GM18511 (cell line): Measurements from ENCODE around the gene TNPO3.

Experiments used
- ATAC-seq: cut with Tn5 transposase; IDR thresholded peaks from one replicate; pipeline ENCODE4 v1.9.1; 2021; ENCODE audit warnings: mild to moderate bottlenecking, moderate library complexity; ENCODE audit not compliant: unreplicated experiment

The TNPO3 gene

GRCh38 chr7:129054438-129055293 is at the start of gene TNPO3:
TNPO3 (minus strand) TSS chr7:129055111; CDS start chr7:129054770, 341 bp downstream.
- peak; percentile 88 for ATAC-seq

GRCh38 chr7:129103561-129104324 is 48.8 kb upstream of the TNPO3 start:
- ATAC-seq: no peak

- ATAC-seq: no peak
Observed at GRCh38 chr7:129101746-129102145, 46.8 kb upstream of the TNPO3 start.

GRCh38 chr7:129100827-129101166 is 45.9 kb upstream of the TNPO3 start:
- no peak for ATAC-seq

- ATAC-seq: no peak
Observed at GRCh38 chr7:129098409-129099084, 43.6 kb upstream of the TNPO3 start.

GRCh38 chr7:129095258-129095657 is 40.3 kb upstream of the TNPO3 start:
- ATAC-seq: peak; percentile 82

GRCh38 chr7:129094501-129094900 is 39.6 kb upstream of the TNPO3 start:
- ATAC-seq: no peak

GRCh38 chr7:129093867-129094456 is 39.1 kb upstream of the TNPO3 start:
- no peak for ATAC-seq

GRCh38 chr7:129091484-129092002 is 36.6 kb upstream of the TNPO3 start:
- no peak for ATAC-seq

- ATAC-seq: no peak
Observed at GRCh38 chr7:129090300-129090907, 35.5 kb upstream of the TNPO3 start.

- ATAC-seq: peak; percentile 84
Observed at GRCh38 chr7:129089521-129090212, 34.8 kb upstream of the TNPO3 start.

- ATAC-seq: no peak
Observed at GRCh38 chr7:129084801-129085551, 30.1 kb upstream of the TNPO3 start.

- ATAC-seq: no peak
Observed at GRCh38 chr7:129083525-129083924, 28.6 kb upstream of the TNPO3 start.

GRCh38 chr7:129078455-129078854 is 23.5 kb upstream of the TNPO3 start:
- no peak for ATAC-seq

- ATAC-seq: no peak
Observed at GRCh38 chr7:129076886-129077285, 22.0 kb upstream of the TNPO3 start.

GRCh38 chr7:129074994-129075393 is 20.1 kb upstream of the TNPO3 start:
- no peak for ATAC-seq

GRCh38 chr7:129074361-129074871 is 19.5 kb upstream of the TNPO3 start:
- ATAC-seq: no peak

GRCh38 chr7:129073738-129074137 is 18.8 kb upstream of the TNPO3 start:
- ATAC-seq: no peak

- ATAC-seq: no peak
Observed at GRCh38 chr7:129073204-129073603, 18.3 kb upstream of the TNPO3 start.
